Measurements from ENCODE around the gene EPHB6.

Gene EPHB6

DNA sequence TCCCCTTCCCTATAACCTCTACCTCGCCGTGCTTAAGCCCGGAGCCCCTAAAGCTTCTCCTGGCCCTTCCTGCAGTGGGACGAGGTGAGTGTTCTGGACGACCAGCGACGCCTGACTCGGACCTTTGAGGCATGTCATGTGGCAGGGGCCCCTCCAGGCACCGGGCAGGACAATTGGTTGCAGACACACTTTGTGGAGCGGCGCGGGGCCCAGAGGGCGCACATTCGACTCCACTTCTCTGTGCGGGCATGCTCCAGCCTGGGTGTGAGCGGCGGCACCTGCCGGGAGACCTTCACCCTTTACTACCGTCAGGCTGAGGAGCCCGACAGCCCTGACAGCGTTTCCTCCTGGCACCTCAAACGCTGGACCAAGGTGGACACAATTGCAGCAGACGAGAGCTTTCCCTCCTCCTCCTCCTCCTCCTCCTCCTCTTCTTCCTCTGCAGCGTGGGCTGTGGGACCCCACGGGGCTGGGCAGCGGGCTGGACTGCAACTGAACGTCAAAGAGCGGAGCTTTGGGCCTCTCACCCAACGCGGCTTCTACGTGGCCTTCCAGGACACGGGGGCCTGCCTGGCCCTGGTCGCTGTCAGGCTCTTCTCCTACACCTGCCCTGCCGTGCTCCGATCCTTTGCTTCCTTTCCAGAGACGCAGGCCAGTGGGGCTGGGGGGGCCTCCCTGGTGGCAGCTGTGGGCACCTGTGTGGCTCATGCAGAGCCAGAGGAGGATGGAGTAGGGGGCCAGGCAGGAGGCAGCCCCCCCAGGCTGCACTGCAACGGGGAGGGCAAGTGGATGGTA is 9.2 kb downstream of the EPHB6 start:
- Histone ChIP-seq H3K9ac (ENCODE audit: low read depth in 1 of 2, low read length in 2 of 2) (no peak overlapping the region), H3K27ac (ENCODE audit: low read depth, low read length) (no peak overlapping the region), H3K9me3 (ENCODE audit: control insufficient read depth in 1 of 2, low read length in 2 of 2) (no peaks in the 10 kb centered on the region), H3K4me3 (ENCODE audit: low read depth in 1 of 2, low read length in 2 of 2) (no peak overlapping the region), H3K4me1 (ENCODE audit: control insufficient read depth in 1 of 2, insufficient read depth in 2 of 2, low read length in 2 of 2) (no peaks in the 10 kb centered on the region), H3K36me3 (ENCODE audit: control insufficient read depth in 1 of 2, insufficient read depth in 2 of 2, low read length in 2 of 2) (no peaks in the 10 kb centered on the region), H3K27me3 (ENCODE audit: control insufficient read depth in 1 of 2, insufficient read depth in 2 of 2, low read length in 2 of 2) (no peaks in the 10 kb centered on the region)

DNA sequence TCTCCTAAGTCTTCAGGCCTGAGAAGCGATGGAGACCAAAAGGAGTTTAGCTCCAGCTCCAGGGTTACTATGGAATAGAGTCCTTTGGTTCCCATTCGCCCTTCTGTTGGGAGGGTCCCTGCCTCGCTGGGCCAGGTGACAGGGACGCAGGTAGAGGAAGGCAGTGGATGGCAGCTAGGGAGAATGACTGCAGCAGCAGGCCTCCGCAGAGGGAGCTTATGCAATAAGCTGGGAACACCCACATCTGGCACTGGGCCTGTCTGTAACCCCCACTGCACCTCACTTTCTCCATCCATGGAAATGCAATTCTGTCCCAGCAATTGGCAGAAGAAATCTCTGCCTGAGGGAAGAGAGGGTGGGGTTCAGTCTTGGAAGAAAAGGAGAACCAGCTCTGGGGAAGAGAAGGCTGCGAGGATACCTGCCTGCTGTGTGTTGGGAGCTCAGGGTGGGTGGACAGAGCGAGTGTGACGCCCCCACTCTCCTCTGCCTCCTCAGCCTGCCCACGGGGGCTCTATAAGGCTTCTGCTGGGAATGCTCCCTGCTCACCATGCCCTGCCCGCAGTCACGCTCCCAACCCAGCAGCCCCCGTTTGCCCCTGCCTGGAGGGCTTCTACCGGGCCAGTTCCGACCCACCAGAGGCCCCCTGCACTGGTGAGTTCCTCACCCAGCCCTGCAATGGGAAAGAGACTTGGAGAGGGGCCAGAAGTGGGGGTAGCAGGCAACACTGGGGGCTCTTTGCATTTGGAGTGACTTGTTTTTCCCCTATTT is 10.3 kb downstream of the EPHB6 start:
- H3K36me3 ChIP-seq (ENCODE audit: control insufficient read depth in 1 of 2, insufficient read depth in 2 of 2, low read length in 2 of 2) = no peaks in the 10 kb centered on the region
- no peak overlapping the region for H3K4me3 ChIP-seq (ENCODE audit: low read depth in 1 of 2, low read length in 2 of 2)
- H3K9me3 ChIP-seq (ENCODE audit: control insufficient read depth in 1 of 2, low read length in 2 of 2) = no peaks in the 10 kb centered on the region
- H3K27ac ChIP-seq (ENCODE audit: low read depth, low read length) = no peak overlapping the region
- H3K9ac ChIP-seq (ENCODE audit: low read depth in 1 of 2, low read length in 2 of 2) = no peak overlapping the region
- H3K4me1 ChIP-seq (ENCODE audit: control insufficient read depth in 1 of 2, insufficient read depth in 2 of 2, low read length in 2 of 2) = no peaks in the 10 kb centered on the region
- H3K27me3 ChIP-seq (ENCODE audit: control insufficient read depth in 1 of 2, insufficient read depth in 2 of 2, low read length in 2 of 2) = no peaks in the 10 kb centered on the region

DNA sequence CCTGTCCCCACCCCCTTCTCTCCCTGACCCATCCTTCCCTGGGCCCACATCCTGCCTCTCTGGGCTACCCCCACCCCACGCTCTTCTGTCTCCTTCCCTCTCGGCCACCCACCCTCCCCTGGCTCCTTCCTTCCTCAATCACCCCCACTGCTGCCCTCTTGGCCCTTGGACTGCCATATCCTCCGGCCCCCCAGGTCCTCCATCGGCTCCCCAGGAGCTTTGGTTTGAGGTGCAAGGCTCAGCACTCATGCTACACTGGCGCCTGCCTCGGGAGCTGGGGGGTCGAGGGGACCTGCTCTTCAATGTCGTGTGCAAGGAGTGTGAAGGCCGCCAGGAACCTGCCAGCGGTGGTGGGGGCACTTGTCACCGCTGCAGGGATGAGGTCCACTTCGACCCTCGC is 10.9 kb downstream of the EPHB6 start:
- no peaks in the 10 kb centered on the region for H3K9me3 ChIP-seq (ENCODE audit: control insufficient read depth in 1 of 2, low read length in 2 of 2)
- H3K27me3 ChIP-seq (ENCODE audit: control insufficient read depth in 1 of 2, insufficient read depth in 2 of 2, low read length in 2 of 2) = no peaks in the 10 kb centered on the region
- H3K4me3 ChIP-seq (ENCODE audit: low read depth in 1 of 2, low read length in 2 of 2) = no peak overlapping the region
- no peaks in the 10 kb centered on the region for H3K4me1 ChIP-seq (ENCODE audit: control insufficient read depth in 1 of 2, insufficient read depth in 2 of 2, low read length in 2 of 2)
- no peaks in the 10 kb centered on the region for H3K36me3 ChIP-seq (ENCODE audit: control insufficient read depth in 1 of 2, insufficient read depth in 2 of 2, low read length in 2 of 2)
- no peak overlapping the region for H3K27ac ChIP-seq (ENCODE audit: low read depth, low read length)
- no peak overlapping the region for H3K9ac ChIP-seq (ENCODE audit: low read depth in 1 of 2, low read length in 2 of 2)

DNA sequence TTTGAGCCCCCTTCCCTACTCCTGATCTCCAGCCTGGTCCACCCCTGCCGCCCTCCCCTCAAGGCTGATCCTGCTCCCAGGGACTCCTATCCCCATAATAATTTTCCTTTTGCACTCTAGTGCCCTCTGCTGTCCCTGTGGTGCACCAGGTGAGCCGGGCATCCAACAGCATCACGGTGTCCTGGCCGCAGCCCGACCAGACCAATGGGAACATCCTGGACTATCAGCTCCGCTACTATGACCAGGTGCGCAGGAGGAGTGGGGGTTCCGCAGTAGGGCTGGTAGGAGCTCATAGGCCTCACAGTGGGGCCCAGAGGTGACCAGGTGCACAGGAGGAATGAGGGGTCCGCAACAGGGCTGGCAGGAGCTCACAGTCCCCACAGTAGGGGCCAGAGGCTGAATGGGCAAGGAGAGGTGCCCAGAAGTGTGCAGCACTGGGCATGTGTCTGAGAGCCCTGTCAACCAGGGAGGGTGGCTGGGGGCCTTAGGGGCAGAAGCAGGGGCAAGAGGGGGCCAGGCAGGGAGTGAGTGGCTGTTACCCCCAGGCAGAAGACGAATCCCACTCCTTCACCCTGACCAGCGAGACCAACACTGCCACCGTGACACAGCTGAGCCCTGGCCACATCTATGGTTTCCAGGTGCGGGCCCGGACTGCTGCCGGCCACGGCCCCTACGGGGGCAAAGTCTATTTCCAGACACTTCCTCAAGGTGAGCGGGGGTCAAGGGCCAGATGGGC is 11.7 kb downstream of the EPHB6 start:
- H3K36me3 ChIP-seq (ENCODE audit: control insufficient read depth in 1 of 2, insufficient read depth in 2 of 2, low read length in 2 of 2) = no peaks in the 10 kb centered on the region

DNA sequence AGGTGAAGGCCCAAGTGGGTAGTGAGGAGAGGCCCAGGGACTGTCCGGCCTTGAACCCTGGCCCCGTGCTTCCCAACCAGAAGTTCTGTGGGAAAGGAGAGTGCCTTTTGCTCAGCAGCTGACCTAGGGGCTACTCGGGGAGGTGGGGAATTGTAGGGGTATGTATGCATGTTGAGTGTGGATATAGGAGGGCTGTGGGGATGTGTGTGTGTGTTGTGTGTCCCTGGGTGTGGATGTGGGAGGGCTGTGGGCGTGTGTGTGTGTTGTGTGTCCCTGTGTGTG is 12.2 kb downstream of the EPHB6 start:
- H3K9me3 ChIP-seq (ENCODE audit: control insufficient read depth in 1 of 2, low read length in 2 of 2) = no peaks in the 10 kb centered on the region
- H3K4me3 ChIP-seq (ENCODE audit: low read depth in 1 of 2, low read length in 2 of 2) = no peak overlapping the region
- no peaks in the 10 kb centered on the region for H3K27me3 ChIP-seq (ENCODE audit: control insufficient read depth in 1 of 2, insufficient read depth in 2 of 2, low read length in 2 of 2)
- H3K4me1 ChIP-seq (ENCODE audit: control insufficient read depth in 1 of 2, insufficient read depth in 2 of 2, low read length in 2 of 2) = no peaks in the 10 kb centered on the region
- no peak overlapping the region for H3K9ac ChIP-seq (ENCODE audit: low read depth in 1 of 2, low read length in 2 of 2)
- no peaks in the 10 kb centered on the region for H3K36me3 ChIP-seq (ENCODE audit: control insufficient read depth in 1 of 2, insufficient read depth in 2 of 2, low read length in 2 of 2)
- no peak overlapping the region for H3K27ac ChIP-seq (ENCODE audit: low read depth, low read length)

More for the DNA sequence above, 11.7 kb downstream of the EPHB6 start:
- Histone ChIP-seq H3K27ac (ENCODE audit: low read depth, low read length) (no peak overlapping the region), H3K9me3 (ENCODE audit: control insufficient read depth in 1 of 2, low read length in 2 of 2) (no peaks in the 10 kb centered on the region), H3K4me1 (ENCODE audit: control insufficient read depth in 1 of 2, insufficient read depth in 2 of 2, low read length in 2 of 2) (no peaks in the 10 kb centered on the region), H3K9ac (ENCODE audit: low read depth in 1 of 2, low read length in 2 of 2) (no peak overlapping the region), H3K27me3 (ENCODE audit: control insufficient read depth in 1 of 2, insufficient read depth in 2 of 2, low read length in 2 of 2) (no peaks in the 10 kb centered on the region), H3K4me3 (ENCODE audit: low read depth in 1 of 2, low read length in 2 of 2) (no peak overlapping the region)

DNA sequence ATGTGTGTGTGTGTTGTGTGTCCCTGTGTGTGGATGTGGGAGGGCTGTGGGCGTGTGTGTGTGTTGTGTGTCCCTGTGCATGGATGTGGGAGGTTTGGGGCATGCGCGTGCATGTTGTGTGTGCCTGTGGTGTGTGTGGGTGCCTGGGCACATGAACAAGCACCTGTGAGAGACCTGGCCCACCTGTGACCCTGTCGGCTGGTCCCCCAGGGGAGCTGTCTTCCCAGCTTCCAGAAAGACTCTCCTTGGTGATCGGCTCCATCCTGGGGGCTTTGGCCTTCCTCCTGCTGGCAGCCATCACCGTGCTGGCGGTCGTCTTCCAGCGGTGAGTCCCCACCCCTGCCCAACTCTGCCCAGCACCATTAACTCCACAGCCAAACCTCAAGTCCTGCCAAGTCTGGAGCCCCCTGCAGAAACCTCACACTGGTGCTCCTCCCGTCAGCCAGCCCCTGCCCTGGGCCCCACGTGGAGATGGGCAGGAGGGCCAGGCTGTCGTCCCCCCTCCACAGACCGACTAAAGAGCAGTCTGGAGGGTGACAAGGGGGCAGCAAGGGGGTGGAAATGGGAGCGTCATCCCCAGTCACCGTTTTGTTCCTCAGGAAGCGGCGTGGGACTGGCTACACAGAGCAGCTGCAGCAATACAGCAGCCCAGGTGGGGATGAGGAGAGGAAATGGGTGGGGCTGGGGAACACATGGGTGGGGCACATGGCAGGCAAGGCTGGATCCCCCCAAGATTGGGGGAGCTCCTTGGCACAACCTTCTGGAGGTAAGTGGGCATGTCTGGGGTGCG is 12.7 kb downstream of the EPHB6 start:
- Histone ChIP-seq H3K27ac (ENCODE audit: low read depth, low read length) (no peak overlapping the region), H3K27me3 (ENCODE audit: control insufficient read depth in 1 of 2, insufficient read depth in 2 of 2, low read length in 2 of 2) (no peaks in the 10 kb centered on the region), H3K36me3 (ENCODE audit: control insufficient read depth in 1 of 2, insufficient read depth in 2 of 2, low read length in 2 of 2) (no peaks in the 10 kb centered on the region), H3K9me3 (ENCODE audit: control insufficient read depth in 1 of 2, low read length in 2 of 2) (no peaks in the 10 kb centered on the region), H3K9ac (ENCODE audit: low read depth in 1 of 2, low read length in 2 of 2) (no peak overlapping the region), H3K4me3 (ENCODE audit: low read depth in 1 of 2, low read length in 2 of 2) (no peak overlapping the region), H3K4me1 (ENCODE audit: control insufficient read depth in 1 of 2, insufficient read depth in 2 of 2, low read length in 2 of 2) (no peaks in the 10 kb centered on the region)

DNA sequence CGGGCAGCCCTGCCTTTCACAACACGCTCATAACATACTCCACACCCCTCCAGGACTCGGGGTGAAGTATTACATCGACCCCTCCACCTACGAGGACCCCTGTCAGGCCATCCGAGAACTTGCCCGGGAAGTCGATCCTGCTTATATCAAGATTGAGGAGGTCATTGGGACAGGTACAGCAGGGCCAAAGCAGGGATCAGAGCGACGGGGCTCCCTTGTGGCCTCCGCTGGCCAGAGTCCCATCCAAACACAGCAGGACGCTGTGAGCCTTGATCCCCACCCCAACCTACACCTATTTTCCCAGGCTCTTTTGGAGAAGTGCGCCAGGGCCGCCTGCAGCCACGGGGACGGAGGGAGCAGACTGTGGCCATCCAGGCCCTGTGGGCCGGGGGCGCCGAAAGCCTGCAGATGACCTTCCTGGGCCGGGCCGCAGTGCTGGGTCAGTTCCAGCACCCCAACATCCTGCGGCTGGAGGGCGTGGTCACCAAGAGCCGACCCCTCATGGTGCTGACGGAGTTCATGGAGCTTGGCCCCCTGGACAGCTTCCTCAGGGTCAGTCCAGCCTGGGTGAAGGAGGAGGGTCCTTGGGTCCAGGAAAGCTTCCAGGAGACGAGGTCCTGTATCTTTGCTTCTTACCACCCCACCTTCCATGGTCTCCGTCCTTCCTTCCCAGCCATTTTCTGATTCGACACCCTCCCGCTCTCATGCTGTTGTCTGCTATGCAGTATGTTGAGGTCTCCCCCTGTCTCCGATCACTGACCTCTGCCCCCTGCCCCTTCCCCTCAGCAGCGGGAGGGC is 13.5 kb downstream of the EPHB6 start:
- Histone ChIP-seq H3K4me3 (ENCODE audit: low read depth in 1 of 2, low read length in 2 of 2) (no peak overlapping the region), H3K36me3 (ENCODE audit: control insufficient read depth in 1 of 2, insufficient read depth in 2 of 2, low read length in 2 of 2) (no peaks in the 10 kb centered on the region), H3K9ac (ENCODE audit: low read depth in 1 of 2, low read length in 2 of 2) (no peak overlapping the region)

DNA sequence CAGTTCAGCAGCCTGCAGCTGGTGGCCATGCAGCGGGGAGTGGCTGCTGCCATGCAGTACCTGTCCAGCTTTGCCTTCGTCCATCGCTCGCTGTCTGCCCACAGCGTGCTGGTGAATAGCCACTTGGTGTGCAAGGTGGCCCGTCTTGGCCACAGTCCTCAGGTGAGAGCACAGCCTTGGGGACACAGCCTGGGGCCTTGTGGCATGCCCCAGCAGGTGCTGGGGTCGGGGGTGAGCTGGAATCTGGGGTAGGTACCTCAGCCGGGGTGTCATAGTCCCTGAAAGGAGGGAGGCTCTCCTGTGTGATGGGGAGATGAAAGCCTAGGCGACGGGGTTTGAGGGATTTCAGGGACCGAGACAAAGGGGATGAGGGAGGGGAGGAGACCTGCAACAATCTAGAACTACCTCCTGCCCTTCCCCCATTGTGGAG is 14.1 kb downstream of the EPHB6 start:
- H3K27ac ChIP-seq (ENCODE audit: low read depth, low read length) = no peak overlapping the region
- H3K36me3 ChIP-seq (ENCODE audit: control insufficient read depth in 1 of 2, insufficient read depth in 2 of 2, low read length in 2 of 2) = no peaks in the 10 kb centered on the region
- no peaks in the 10 kb centered on the region for H3K4me1 ChIP-seq (ENCODE audit: control insufficient read depth in 1 of 2, insufficient read depth in 2 of 2, low read length in 2 of 2)
- H3K27me3 ChIP-seq (ENCODE audit: control insufficient read depth in 1 of 2, insufficient read depth in 2 of 2, low read length in 2 of 2) = no peaks in the 10 kb centered on the region
- no peak overlapping the region for H3K4me3 ChIP-seq (ENCODE audit: low read depth in 1 of 2, low read length in 2 of 2)
- H3K9ac ChIP-seq (ENCODE audit: low read depth in 1 of 2, low read length in 2 of 2) = no peak overlapping the region
- no peaks in the 10 kb centered on the region for H3K9me3 ChIP-seq (ENCODE audit: control insufficient read depth in 1 of 2, low read length in 2 of 2)

More for the DNA sequence above, 13.5 kb downstream of the EPHB6 start:
- Histone ChIP-seq H3K4me1 (ENCODE audit: control insufficient read depth in 1 of 2, insufficient read depth in 2 of 2, low read length in 2 of 2) (no peaks in the 10 kb centered on the region), H3K27me3 (ENCODE audit: control insufficient read depth in 1 of 2, insufficient read depth in 2 of 2, low read length in 2 of 2) (no peaks in the 10 kb centered on the region), H3K27ac (ENCODE audit: low read depth, low read length) (no peak overlapping the region), H3K9me3 (ENCODE audit: control insufficient read depth in 1 of 2, low read length in 2 of 2) (no peaks in the 10 kb centered on the region)

DNA sequence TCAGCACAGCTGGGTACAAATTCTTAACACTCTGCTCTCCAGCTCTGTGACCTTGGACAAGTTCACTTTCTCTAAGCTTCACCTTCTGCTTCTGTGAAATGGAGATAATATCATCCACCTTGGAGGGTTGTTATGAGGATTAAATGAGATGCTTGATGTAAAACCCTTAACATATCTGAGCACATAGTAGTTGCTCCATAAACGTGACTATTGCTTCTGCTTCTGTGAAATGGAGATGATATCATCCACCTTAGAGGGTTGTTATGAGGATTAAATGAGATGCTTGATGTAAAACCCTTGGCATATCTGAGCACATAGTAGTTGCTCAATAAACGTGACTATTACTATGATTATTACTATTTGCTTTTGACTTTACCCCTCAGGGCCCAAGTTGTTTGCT is 14.6 kb downstream of the EPHB6 start:
- no peaks in the 10 kb centered on the region for H3K9me3 ChIP-seq (ENCODE audit: control insufficient read depth in 1 of 2, low read length in 2 of 2)
- no peaks in the 10 kb centered on the region for H3K27me3 ChIP-seq (ENCODE audit: control insufficient read depth in 1 of 2, insufficient read depth in 2 of 2, low read length in 2 of 2)
- H3K4me3 ChIP-seq (ENCODE audit: low read depth in 1 of 2, low read length in 2 of 2) = no peak overlapping the region
- no peak overlapping the region for H3K9ac ChIP-seq (ENCODE audit: low read depth in 1 of 2, low read length in 2 of 2)
- no peak overlapping the region for H3K27ac ChIP-seq (ENCODE audit: low read depth, low read length)
- no peaks in the 10 kb centered on the region for H3K36me3 ChIP-seq (ENCODE audit: control insufficient read depth in 1 of 2, insufficient read depth in 2 of 2, low read length in 2 of 2)
- H3K4me1 ChIP-seq (ENCODE audit: control insufficient read depth in 1 of 2, insufficient read depth in 2 of 2, low read length in 2 of 2) = no peaks in the 10 kb centered on the region

Data from duodenal mucosa (tissue), 2 donors.